Panc1 (cell line): ENCODE data around the gene FUT3.

Source experiments
- POLR2AphosphoS5 ChIP-seq: IDR thresholded peaks from 2 replicates; pipeline ENCODE4 v1.6.1; 2012; ENCODE audit warnings: mild to moderate bottlenecking, low read depth, low read length, moderate library complexity
- TF ChIP-seq, protein P1 (sequence below): fragments of 450-650 bp; IDR thresholded peaks from 2 replicates; pipeline ENCODE4 v1.5.1; 2017; ENCODE audit warnings: mild to moderate bottlenecking
- TF ChIP-seq, protein P2 (sequence below), 2 experiments: IDR thresholded peaks; 2 replicates each; pipeline ENCODE4 v1.6.1; 2011 to 2012; ENCODE audit warnings: low read depth in 2 of 2, control low read depth in 1 of 2, low read length in 1 of 2, mild to moderate bottlenecking in 1 of 2, moderate library complexity in 1 of 2; ENCODE audit not compliant: insufficient read depth in 1 of 2

DNA sequence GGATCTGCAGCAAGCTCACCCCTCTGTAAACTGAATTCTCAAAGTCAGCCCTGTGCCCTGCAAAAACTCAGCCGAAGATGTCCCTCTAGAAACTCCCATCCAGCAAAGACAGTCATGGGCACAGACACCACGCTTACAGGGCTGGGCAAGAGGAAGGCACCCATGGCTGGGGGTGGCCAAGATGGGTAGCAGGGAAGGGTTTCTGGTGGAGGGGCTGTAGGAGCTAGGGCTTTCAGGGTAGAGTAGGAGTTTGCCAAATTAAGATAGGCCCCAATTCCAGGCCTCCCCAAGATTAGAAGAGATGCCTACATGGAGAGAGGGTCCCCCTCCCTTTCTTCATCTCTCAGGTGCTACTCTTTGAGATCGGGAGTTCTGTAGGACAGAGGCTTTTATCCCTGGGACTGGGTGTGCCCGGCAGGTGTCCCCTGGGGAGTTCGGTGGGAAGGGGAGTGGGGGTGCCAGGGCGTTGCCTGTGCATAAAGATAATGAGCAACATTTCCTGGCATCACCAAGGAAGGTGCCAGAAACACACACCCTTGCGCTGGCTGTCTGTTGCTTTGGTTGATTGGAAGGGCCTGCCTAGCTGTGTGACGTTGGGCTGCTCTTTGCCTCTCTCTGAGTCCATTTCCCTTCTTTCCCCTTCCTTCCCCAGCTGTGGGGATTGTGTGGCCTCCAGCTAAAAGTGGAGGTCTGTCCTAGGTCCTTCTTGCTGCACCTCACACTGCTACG, 37.0 kb downstream of the FUT3 start:
- TF ChIP-seq, protein P1, sequence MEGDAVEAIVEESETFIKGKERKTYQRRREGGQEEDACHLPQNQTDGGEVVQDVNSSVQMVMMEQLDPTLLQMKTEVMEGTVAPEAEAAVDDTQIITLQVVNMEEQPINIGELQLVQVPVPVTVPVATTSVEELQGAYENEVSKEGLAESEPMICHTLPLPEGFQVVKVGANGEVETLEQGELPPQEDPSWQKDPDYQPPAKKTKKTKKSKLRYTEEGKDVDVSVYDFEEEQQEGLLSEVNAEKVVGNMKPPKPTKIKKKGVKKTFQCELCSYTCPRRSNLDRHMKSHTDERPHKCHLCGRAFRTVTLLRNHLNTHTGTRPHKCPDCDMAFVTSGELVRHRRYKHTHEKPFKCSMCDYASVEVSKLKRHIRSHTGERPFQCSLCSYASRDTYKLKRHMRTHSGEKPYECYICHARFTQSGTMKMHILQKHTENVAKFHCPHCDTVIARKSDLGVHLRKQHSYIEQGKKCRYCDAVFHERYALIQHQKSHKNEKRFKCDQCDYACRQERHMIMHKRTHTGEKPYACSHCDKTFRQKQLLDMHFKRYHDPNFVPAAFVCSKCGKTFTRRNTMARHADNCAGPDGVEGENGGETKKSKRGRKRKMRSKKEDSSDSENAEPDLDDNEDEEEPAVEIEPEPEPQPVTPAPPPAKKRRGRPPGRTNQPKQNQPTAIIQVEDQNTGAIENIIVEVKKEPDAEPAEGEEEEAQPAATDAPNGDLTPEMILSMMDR = no peak
- TF ChIP-seq, protein P2, sequence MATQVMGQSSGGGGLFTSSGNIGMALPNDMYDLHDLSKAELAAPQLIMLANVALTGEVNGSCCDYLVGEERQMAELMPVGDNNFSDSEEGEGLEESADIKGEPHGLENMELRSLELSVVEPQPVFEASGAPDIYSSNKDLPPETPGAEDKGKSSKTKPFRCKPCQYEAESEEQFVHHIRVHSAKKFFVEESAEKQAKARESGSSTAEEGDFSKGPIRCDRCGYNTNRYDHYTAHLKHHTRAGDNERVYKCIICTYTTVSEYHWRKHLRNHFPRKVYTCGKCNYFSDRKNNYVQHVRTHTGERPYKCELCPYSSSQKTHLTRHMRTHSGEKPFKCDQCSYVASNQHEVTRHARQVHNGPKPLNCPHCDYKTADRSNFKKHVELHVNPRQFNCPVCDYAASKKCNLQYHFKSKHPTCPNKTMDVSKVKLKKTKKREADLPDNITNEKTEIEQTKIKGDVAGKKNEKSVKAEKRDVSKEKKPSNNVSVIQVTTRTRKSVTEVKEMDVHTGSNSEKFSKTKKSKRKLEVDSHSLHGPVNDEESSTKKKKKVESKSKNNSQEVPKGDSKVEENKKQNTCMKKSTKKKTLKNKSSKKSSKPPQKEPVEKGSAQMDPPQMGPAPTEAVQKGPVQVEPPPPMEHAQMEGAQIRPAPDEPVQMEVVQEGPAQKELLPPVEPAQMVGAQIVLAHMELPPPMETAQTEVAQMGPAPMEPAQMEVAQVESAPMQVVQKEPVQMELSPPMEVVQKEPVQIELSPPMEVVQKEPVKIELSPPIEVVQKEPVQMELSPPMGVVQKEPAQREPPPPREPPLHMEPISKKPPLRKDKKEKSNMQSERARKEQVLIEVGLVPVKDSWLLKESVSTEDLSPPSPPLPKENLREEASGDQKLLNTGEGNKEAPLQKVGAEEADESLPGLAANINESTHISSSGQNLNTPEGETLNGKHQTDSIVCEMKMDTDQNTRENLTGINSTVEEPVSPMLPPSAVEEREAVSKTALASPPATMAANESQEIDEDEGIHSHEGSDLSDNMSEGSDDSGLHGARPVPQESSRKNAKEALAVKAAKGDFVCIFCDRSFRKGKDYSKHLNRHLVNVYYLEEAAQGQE (IDR thresholded peaks at IDR 0.05; ENCODE audit: insufficient read depth in 1 of 2, low read depth in 2 of 2, low read length in 1 of 2) = no peak
- no peak for TF ChIP-seq POLR2AphosphoS5
